Measurements from ENCODE around the gene KHDRBS2. TPM values are rescaled to one million over a fixed set of nuclear protein-coding genes. Genes with fewer than 3 reads are reported as not detected.

Gene KHDRBS2
- total and polyA plus RNA-seq, 2 donors (not counting 3 experiments of a cell fraction or from before 2014, with no cell fraction given): not detected

GRCh38 chr6:61675734-61676133, 610.3 kb downstream of the KHDRBS2 start:
- H3K4me2 ChIP-seq (ENCODE audit: insufficient read depth, low read length): no peak overlapping the region
- no peaks in the 10 kb centered on the region for H3K36me3 ChIP-seq (ENCODE audit: control insufficient read depth in 2 of 2, extremely low read depth in 1 of 2, insufficient read depth in 2 of 2, low read length in 2 of 2)
- CTCF ChIA-PET: no interaction called here
- intact Hi-C loops (cut with micrococcal nuclease) (no loop called here), dilution Hi-C loops (cut with MboI; ENCODE audit: extremely low pct_ligation_motif_present, low sequenced_read_pairs) (no loop called here)
- BruUV-seq (replicated peaks): no TSS peak
- DNase-seq (ENCODE audit: low read depth, low spot score): no peak
- no peaks in the 10 kb centered on the region for H3K79me2 ChIP-seq (ENCODE audit: control insufficient read depth, insufficient read depth, low read length)
- H3K9me3 ChIP-seq (replicated peaks; ENCODE audit: control insufficient read depth, insufficient read depth, low read length): peaks cover 5% of the 10 kb centered on the region
- TF ChIP-seq FOS (IDR thresholded peaks at IDR 0.05; ENCODE audit: borderline replicate concordance, insufficient read depth, low read length) (no peak), JUN (IDR thresholded peaks at IDR 0.05; ENCODE audit: borderline replicate concordance, insufficient read depth, insufficient read length, low read depth) (no peak), GATA2 (IDR thresholded peaks at IDR 0.05; ENCODE audit: insufficient read depth, insufficient read length, low read depth, low read length) (no peak), POLR2A (IDR thresholded peaks at IDR 0.05; ENCODE audit: low read depth, low read length) (no peak), POLR2AphosphoS5 (IDR thresholded peaks at IDR 0.05; ENCODE audit: insufficient read depth, low read depth, low read length) (no peak), EZH2 (IDR thresholded peaks at IDR 0.05; ENCODE audit: borderline replicate concordance, low read depth, low read length, severe bottlenecking) (no peak), MYC (IDR thresholded peaks at IDR 0.05; ENCODE audit: low read depth, low read length) (no peak)
- TF ChIP-seq, protein P1, sequence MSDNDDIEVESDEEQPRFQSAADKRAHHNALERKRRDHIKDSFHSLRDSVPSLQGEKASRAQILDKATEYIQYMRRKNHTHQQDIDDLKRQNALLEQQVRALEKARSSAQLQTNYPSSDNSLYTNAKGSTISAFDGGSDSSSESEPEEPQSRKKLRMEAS (IDR thresholded peaks at IDR 0.05; ENCODE audit: insufficient read depth, insufficient read length): no peak
- TF ChIP-seq, protein P2, sequence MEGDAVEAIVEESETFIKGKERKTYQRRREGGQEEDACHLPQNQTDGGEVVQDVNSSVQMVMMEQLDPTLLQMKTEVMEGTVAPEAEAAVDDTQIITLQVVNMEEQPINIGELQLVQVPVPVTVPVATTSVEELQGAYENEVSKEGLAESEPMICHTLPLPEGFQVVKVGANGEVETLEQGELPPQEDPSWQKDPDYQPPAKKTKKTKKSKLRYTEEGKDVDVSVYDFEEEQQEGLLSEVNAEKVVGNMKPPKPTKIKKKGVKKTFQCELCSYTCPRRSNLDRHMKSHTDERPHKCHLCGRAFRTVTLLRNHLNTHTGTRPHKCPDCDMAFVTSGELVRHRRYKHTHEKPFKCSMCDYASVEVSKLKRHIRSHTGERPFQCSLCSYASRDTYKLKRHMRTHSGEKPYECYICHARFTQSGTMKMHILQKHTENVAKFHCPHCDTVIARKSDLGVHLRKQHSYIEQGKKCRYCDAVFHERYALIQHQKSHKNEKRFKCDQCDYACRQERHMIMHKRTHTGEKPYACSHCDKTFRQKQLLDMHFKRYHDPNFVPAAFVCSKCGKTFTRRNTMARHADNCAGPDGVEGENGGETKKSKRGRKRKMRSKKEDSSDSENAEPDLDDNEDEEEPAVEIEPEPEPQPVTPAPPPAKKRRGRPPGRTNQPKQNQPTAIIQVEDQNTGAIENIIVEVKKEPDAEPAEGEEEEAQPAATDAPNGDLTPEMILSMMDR (IDR thresholded peaks at IDR 0.05; ENCODE audit: extremely low read depth in 1 of 2, insufficient read depth in 1 of 2, low read depth in 1 of 2, low read length in 2 of 2): no peak
- no peaks in the 10 kb centered on the region for H4K20me1 ChIP-seq (replicated peaks; ENCODE audit: control insufficient read depth, extremely low read depth, insufficient read depth, low read length)
- H3K9ac ChIP-seq (replicated peaks; ENCODE audit: extremely low read depth, insufficient read depth, low read length): no peak overlapping the region
- H3K9me1 ChIP-seq (replicated peaks; ENCODE audit: control insufficient read depth, extremely low read depth, insufficient read depth, low read length): no peaks in the 10 kb centered on the region
- FAIRE-seq: no peak
- no peaks in the 10 kb centered on the region for H3K4me1 ChIP-seq (ENCODE audit: control insufficient read depth, extremely low read depth, insufficient read depth, low read length)
- no peak overlapping the region for H3K4me3 ChIP-seq (replicated peaks in 1 of 3; ENCODE audit: insufficient read depth in 1 of 3, low read depth in 1 of 3, low read length in 3 of 3)
- no peaks in the 10 kb centered on the region for H3K27me3 ChIP-seq (ENCODE audit: control insufficient read depth in 2 of 2, insufficient read depth in 2 of 2, low read length in 2 of 2)
- POLR2A ChIA-PET: no interaction called here
- H3K27ac ChIP-seq (ENCODE audit: insufficient read depth, low read depth, low read length): no peak overlapping the region
- no peak overlapping the region for H2AFZ ChIP-seq (ENCODE audit: low read depth, low read length)

All from endothelial cell of umbilical vein (primary cell).